Osteoblast (primary cell): ENCODE data around the gene AAMP. TPM values are rescaled to one million over a fixed set of nuclear protein-coding genes. Genes with fewer than 3 reads are reported as not detected.

Experiments used
- DNase-seq: peaks from one replicate; pipeline ENCODE4 v3.0.0; 2011; ENCODE audit warnings: low spot score, mixed read lengths; ENCODE audit not compliant: insufficient read length; ENCODE audit errors: missing footprints
- H2AFZ ChIP-seq: 2 replicates; pipeline ENCODE4 v1.6.0; 2011; ENCODE audit warnings: mild to moderate bottlenecking, low read length
- H3K27ac ChIP-seq: 2 replicates; pipeline ENCODE4 v1.5.1; 2011; ENCODE audit warnings: mild to moderate bottlenecking, low read depth, low read length, moderate library complexity
- H3K27me3 ChIP-seq: 2 replicates; pipeline ENCODE4 v1.6.0; 2012; ENCODE audit warnings: mild to moderate bottlenecking, control low read depth, inconsistent platforms, low read length, moderate library complexity; ENCODE audit not compliant: insufficient read depth
- H3K36me3 ChIP-seq: 2 replicates; pipeline ENCODE4 v1.5.1; 2011; ENCODE audit warnings: mild to moderate bottlenecking, low read length, control low read depth, moderate library complexity; ENCODE audit not compliant: insufficient read depth
- H3K4me1 ChIP-seq: 2 replicates; pipeline ENCODE4 v1.5.1; 2011; ENCODE audit warnings: mild to moderate bottlenecking, low read length, control low read depth, moderate library complexity; ENCODE audit not compliant: insufficient read depth
- H3K4me2 ChIP-seq: 2 replicates; pipeline ENCODE4 v1.6.0; 2011; ENCODE audit warnings: mild to moderate bottlenecking, low read length; ENCODE audit not compliant: insufficient read depth
- H3K4me3 ChIP-seq: fragments of 200-600 bp; sonication (generic); 3 replicates; pipeline ENCODE4 v1.5.1; 2012; ENCODE audit warnings: mild to moderate bottlenecking, low read length, inconsistent platforms; ENCODE audit not compliant: insufficient read depth
- H3K79me2 ChIP-seq: 2 replicates; pipeline ENCODE4 v1.6.0; 2012; ENCODE audit warnings: mild to moderate bottlenecking, low read length, control low read depth, inconsistent platforms; ENCODE audit not compliant: insufficient read depth
- H3K9me3 ChIP-seq: 2 replicates; pipeline ENCODE4 v1.5.1; 2011; ENCODE audit warnings: low read depth, low read length, control low read depth
- H4K20me1 ChIP-seq: 2 replicates; pipeline ENCODE4 v1.6.0; 2012; ENCODE audit warnings: mild to moderate bottlenecking, low read length, control low read depth; ENCODE audit not compliant: insufficient read depth
- CTCF ChIP-seq: IDR thresholded peaks from 2 replicates; pipeline ENCODE4 v1.5.1; 2011; ENCODE audit warnings: mild to moderate bottlenecking, low read depth, low read length, moderate library complexity; ENCODE audit errors: extremely low read depth
- total RNA-seq: library from RNA; depleted of rRNA; stranded (reverse); fragments of >200 nt; gene quantifications from 2 replicates; pipeline ENCODE4 v1.2.3, GENCODE V29; 2012

Gene AAMP
- total RNA-seq, 1 donor: 97.0 TPM

GRCh38 chr2:218226903-218227302 lies 43.0 kb downstream of the AAMP start:
- no peak for DNase-seq
- H3K9me3 ChIP-seq: no peaks in the 10 kb centered on the region
- peaks cover 73% of the 10 kb centered on the region for H3K36me3 ChIP-seq
- TF ChIP-seq CTCF: no peak
- H3K4me2 ChIP-seq: no peak overlapping the region
- no peak overlapping the region for H2AFZ ChIP-seq
- H3K4me3 ChIP-seq: no peak overlapping the region
- peaks cover 44% of the 10 kb centered on the region for H4K20me1 ChIP-seq
- H3K79me2 ChIP-seq: peaks cover 75% of the 10 kb centered on the region
- no peaks in the 10 kb centered on the region for H3K27me3 ChIP-seq
- no peak overlapping the region for H3K27ac ChIP-seq
- H3K4me1 ChIP-seq: peaks cover 47% of the 10 kb centered on the region

GRCh38 chr2:218224186-218224585 lies 45.8 kb downstream of the AAMP start:
- TF ChIP-seq CTCF: no peak
- no peak overlapping the region for H3K4me2 ChIP-seq
- H3K27me3 ChIP-seq: no peaks in the 10 kb centered on the region
- H3K4me1 ChIP-seq: peaks cover 51% of the 10 kb centered on the region
- no peak for DNase-seq
- no peak overlapping the region for H2AFZ ChIP-seq
- H4K20me1 ChIP-seq: peaks cover 64% of the 10 kb centered on the region
- peak overlapping the region; percentile 30 for H3K27ac ChIP-seq
- peaks cover 84% of the 10 kb centered on the region for H3K79me2 ChIP-seq
- peaks cover 64% of the 10 kb centered on the region for H3K36me3 ChIP-seq
- no peak overlapping the region for H3K4me3 ChIP-seq
- H3K9me3 ChIP-seq: no peaks in the 10 kb centered on the region

- H3K9me3 ChIP-seq: no peaks in the 10 kb centered on the region
- peak overlapping the region; percentile 28 for H3K4me2 ChIP-seq
- H3K4me1 ChIP-seq: peaks cover 50% of the 10 kb centered on the region
- H3K36me3 ChIP-seq: peaks cover 55% of the 10 kb centered on the region
- peaks cover 96% of the 10 kb centered on the region for H3K79me2 ChIP-seq
- H4K20me1 ChIP-seq: peaks cover 76% of the 10 kb centered on the region
- H3K27ac ChIP-seq: peak overlapping the region; percentile 30
- no peak overlapping the region for H2AFZ ChIP-seq
- H3K4me3 ChIP-seq: no peak overlapping the region
- no peaks in the 10 kb centered on the region for H3K27me3 ChIP-seq
- DNase-seq: no peak
- TF ChIP-seq CTCF: no peak
Observed at GRCh38 chr2:218223046-218223445, 46.9 kb downstream of the AAMP start.

- Histone ChIP-seq H3K4me3 (no peak overlapping the region), H3K9me3 (no peaks in the 10 kb centered on the region), H3K79me2 (peaks cover 96% of the 10 kb centered on the region), H3K27ac (no peak overlapping the region), H3K27me3 (no peaks in the 10 kb centered on the region), H2AFZ (no peak overlapping the region), H3K4me2 (peak overlapping the region; percentile 83), H4K20me1 (peaks cover 82% of the 10 kb centered on the region), H3K4me1 (peaks cover 52% of the 10 kb centered on the region), H3K36me3 (peaks cover 40% of the 10 kb centered on the region)
- DNase-seq: no peak
- no peak for TF ChIP-seq CTCF
Observed at GRCh38 chr2:218221000-218221399, 48.9 kb downstream of the AAMP start.
